MM.1S (cell line): Measurements from ENCODE around the gene TRIM15.

Source experiments
- EZH2 ChIP-seq: fragments of 300-600 bp; sonication (generic); optimal IDR thresholded peaks from 2 replicates; pipeline ENCODE3; 2017; ENCODE audit warnings: low read depth, mild to moderate bottlenecking, antibody characterized with exemption, low read length, mixed read lengths
- TF ChIP-seq, protein P1 (sequence below): fragments of 300-600 bp; sonication (generic); IDR thresholded peaks from 2 replicates; pipeline ENCODE4 v1.5.1; 2016; ENCODE audit warnings: antibody characterized with exemption, low read length, mixed read lengths

DNA sequence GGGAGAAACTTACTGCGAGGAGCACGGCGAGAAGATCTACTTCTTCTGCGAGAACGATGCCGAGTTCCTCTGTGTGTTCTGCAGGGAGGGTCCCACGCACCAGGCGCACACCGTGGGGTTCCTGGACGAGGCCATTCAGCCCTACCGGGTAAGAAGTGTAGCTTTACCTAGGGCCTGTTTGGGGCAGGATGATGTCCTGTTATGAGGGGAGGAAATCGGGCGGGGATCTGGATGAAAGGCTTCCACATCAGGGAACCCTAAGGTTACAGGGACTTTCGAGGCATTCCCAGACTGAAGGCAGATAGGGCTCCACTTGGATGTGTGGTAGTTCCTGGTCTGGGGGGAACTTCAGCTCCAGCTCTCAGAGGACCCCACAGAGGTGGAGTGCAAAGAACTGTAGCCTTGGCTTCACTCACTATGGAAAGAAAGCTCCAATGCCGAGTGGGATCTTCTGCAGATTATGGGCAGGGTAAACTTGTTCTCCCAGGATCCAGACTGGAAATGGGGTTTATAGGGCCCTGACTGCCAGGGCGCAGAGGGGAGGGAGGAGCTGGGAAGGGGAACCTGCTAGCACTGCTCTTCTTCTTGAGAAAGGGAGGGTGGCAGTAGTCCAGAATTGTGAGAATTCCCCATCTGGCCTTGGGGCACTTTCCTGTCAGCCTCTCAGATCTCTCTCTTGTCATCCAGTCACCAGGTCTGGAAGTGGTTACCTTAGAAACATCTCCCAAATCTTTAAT is 740 bp downstream of the TRIM15 start:
- TF ChIP-seq, protein P1, sequence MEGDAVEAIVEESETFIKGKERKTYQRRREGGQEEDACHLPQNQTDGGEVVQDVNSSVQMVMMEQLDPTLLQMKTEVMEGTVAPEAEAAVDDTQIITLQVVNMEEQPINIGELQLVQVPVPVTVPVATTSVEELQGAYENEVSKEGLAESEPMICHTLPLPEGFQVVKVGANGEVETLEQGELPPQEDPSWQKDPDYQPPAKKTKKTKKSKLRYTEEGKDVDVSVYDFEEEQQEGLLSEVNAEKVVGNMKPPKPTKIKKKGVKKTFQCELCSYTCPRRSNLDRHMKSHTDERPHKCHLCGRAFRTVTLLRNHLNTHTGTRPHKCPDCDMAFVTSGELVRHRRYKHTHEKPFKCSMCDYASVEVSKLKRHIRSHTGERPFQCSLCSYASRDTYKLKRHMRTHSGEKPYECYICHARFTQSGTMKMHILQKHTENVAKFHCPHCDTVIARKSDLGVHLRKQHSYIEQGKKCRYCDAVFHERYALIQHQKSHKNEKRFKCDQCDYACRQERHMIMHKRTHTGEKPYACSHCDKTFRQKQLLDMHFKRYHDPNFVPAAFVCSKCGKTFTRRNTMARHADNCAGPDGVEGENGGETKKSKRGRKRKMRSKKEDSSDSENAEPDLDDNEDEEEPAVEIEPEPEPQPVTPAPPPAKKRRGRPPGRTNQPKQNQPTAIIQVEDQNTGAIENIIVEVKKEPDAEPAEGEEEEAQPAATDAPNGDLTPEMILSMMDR, result no peak
- no peak for TF ChIP-seq EZH2
